K562 (cell line): ENCODE data around the gene BEST3. TPM values are rescaled to one million over a fixed set of nuclear protein-coding genes. Genes with fewer than 3 reads are reported as not detected.
A peak's percentile ranks its signal among the peaks of the same experiment; 100 is the strongest.

Experiments used
- HNRNPH1 ChIP-seq: fragments of 200-400 bp; formaldehyde crosslinking; optimal IDR thresholded peaks from 2 replicates; pipeline ENCODE3; 2017; ENCODE audit warnings: low read depth, mild to moderate bottlenecking, low read length, moderate library complexity
- RAD51 ChIP-seq: fragments of 450-650 bp; IDR thresholded peaks from 2 replicates; pipeline ENCODE4 v1.7.1; 2016; ENCODE audit warnings: low read depth, mild to moderate bottlenecking, borderline replicate concordance
- SMAD2 ChIP-seq: fragments of 150-350 bp; IDR thresholded peaks from 2 replicates; pipeline ENCODE4 v1.6.1; 2014; ENCODE audit warnings: low read depth, mild to moderate bottlenecking, low read length
- TAL1 ChIP-seq: fragments of 450-650 bp; IDR thresholded peaks from 2 replicates; pipeline ENCODE4 v1.6.1; 2016; ENCODE audit warnings: mild to moderate bottlenecking
- TEAD2 ChIP-seq: fragments of 450-650 bp; IDR thresholded peaks from 2 replicates; pipeline ENCODE4 v1.6.1; 2016; ENCODE audit warnings: missing genetic modification characterization, control low read depth, missing compliant biosample characterization
- ZNF133 ChIP-seq: fragments of 250-450 bp; sonication (Bioruptor Pico); IDR thresholded peaks from 2 replicates; pipeline ENCODE4 v1.4.0; 2020; ENCODE audit warnings: mild to moderate bottlenecking
- ZNF785 ChIP-seq: fragments of 250-450 bp; sonication (Bioruptor Pico); IDR thresholded peaks from 2 replicates; pipeline ENCODE4 v1.4.0; 2020; ENCODE audit warnings: mild to moderate bottlenecking
- polyA plus RNA-seq, 8 experiments: library from polyadenylated mRNA; depleted of rRNA in 4 of 8; stranded (reverse) in 5 of 8; unstranded in 3 of 8; fragments of >200 nt; fragmentation: Nextera tagmentation in 2 of 8; fragmentation: Illumina TruSeq in 1 of 8; extraction: Ambion mirVana in 2 of 8; extraction: Trizol in 1 of 8; gene quantifications; 2 replicates each; pipeline versions ENCODE4 v1.2.1 to v1.2.3, GENCODE V29; 2011 to 2014; ENCODE audit warnings: inconsistent platforms in 1 of 8, missing spikeins in 1 of 8
- total RNA-seq, 7 experiments: library from RNA; depleted of rRNA in 6 of 7; stranded (reverse); fragments of >200 nt in 6 of 7; fragmentation: Illumina TruSeq in 2 of 7; extraction: Trizol in 2 of 7; gene quantifications; 2 replicates each; pipeline versions ENCODE4 v1.2.1 to v1.2.3, GENCODE V29; 2011 to 2021; ENCODE audit warnings: low replicate concordance in 1 of 7
- TF ChIP-seq, protein P1 (sequence below), 2 experiments: fragments of 450-650 bp; formaldehyde crosslinking in 1 of 2; IDR thresholded peaks; 2 replicates each; pipeline versions ENCODE4 v1.4.0 to v1.6.1; 2014 to 2020; ENCODE audit warnings: mild to moderate bottlenecking in 2 of 2, borderline replicate concordance in 1 of 2, low read depth in 1 of 2
- TF ChIP-seq, protein P2 (sequence below): fragments of 250-450 bp; sonication (Bioruptor Pico); IDR thresholded peaks from 2 replicates; pipeline ENCODE4 v1.5.0; 2021; ENCODE audit warnings: mild to moderate bottlenecking, moderate library complexity
- TF ChIP-seq, protein P3 (sequence below): fragments of 250-450 bp; sonication (Bioruptor Pico); IDR thresholded peaks from 2 replicates; pipeline ENCODE4 v1.8.0; 2022; ENCODE audit warnings: inconsistent platforms, mild to moderate bottlenecking, moderate library complexity, borderline replicate concordance
- TF ChIP-seq, protein P4 (sequence below), 3 experiments: fragments of 200-800 bp in 1 of 3; fragments of 250-450 bp in 1 of 3; fragments of 450-650 bp in 1 of 3; sonication (Bioruptor Pico) in 1 of 3; sonication (Bioruptor generic) in 1 of 3; formaldehyde crosslinking in 1 of 3; IDR thresholded peaks; 2 replicates each; pipeline versions ENCODE4 v1.6.1 to v1.8.0; 2016 to 2022; ENCODE audit warnings: mild to moderate bottlenecking in 2 of 3, missing genetic modification characterization in 2 of 3, missing compliant biosample characterization in 1 of 3, moderate library complexity in 1 of 3

The BEST3 gene
- total and polyA plus RNA-seq, 9 of the 15 experiments (the other 6 are each of a cell fraction or from before 2014, with no cell fraction given): 0.15 TPM; not detected in 8

DNA sequence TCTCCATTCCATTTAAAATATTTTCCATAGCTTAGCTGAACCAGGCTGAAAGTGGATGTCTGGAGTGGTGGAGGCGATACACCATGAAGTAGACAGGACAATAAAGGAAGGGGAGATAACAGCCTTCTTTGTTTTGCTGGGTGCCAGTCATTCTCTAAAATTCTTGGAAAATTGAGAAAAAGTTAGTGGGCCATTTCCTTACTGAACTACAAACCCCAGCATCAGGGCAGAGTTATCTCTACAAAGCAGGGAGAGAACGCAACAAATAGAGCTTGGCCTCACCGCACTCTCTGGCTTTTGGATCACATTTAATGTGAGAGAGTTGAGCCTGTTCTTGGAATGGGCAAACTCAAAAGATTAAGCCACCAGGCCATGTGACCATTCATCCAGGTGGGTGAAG, 47.2 kb downstream of the BEST3 start (continued):
- TF ChIP-seq, protein P1, sequence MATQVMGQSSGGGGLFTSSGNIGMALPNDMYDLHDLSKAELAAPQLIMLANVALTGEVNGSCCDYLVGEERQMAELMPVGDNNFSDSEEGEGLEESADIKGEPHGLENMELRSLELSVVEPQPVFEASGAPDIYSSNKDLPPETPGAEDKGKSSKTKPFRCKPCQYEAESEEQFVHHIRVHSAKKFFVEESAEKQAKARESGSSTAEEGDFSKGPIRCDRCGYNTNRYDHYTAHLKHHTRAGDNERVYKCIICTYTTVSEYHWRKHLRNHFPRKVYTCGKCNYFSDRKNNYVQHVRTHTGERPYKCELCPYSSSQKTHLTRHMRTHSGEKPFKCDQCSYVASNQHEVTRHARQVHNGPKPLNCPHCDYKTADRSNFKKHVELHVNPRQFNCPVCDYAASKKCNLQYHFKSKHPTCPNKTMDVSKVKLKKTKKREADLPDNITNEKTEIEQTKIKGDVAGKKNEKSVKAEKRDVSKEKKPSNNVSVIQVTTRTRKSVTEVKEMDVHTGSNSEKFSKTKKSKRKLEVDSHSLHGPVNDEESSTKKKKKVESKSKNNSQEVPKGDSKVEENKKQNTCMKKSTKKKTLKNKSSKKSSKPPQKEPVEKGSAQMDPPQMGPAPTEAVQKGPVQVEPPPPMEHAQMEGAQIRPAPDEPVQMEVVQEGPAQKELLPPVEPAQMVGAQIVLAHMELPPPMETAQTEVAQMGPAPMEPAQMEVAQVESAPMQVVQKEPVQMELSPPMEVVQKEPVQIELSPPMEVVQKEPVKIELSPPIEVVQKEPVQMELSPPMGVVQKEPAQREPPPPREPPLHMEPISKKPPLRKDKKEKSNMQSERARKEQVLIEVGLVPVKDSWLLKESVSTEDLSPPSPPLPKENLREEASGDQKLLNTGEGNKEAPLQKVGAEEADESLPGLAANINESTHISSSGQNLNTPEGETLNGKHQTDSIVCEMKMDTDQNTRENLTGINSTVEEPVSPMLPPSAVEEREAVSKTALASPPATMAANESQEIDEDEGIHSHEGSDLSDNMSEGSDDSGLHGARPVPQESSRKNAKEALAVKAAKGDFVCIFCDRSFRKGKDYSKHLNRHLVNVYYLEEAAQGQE (IDR thresholded peaks at IDR 0.05; ENCODE audit: borderline replicate concordance): no peak
- TF ChIP-seq, protein P1 (CRISPR knock-in tag; IDR thresholded peaks at IDR 0.05; ENCODE audit: low read depth): no peak
- TF ChIP-seq, protein P2, sequence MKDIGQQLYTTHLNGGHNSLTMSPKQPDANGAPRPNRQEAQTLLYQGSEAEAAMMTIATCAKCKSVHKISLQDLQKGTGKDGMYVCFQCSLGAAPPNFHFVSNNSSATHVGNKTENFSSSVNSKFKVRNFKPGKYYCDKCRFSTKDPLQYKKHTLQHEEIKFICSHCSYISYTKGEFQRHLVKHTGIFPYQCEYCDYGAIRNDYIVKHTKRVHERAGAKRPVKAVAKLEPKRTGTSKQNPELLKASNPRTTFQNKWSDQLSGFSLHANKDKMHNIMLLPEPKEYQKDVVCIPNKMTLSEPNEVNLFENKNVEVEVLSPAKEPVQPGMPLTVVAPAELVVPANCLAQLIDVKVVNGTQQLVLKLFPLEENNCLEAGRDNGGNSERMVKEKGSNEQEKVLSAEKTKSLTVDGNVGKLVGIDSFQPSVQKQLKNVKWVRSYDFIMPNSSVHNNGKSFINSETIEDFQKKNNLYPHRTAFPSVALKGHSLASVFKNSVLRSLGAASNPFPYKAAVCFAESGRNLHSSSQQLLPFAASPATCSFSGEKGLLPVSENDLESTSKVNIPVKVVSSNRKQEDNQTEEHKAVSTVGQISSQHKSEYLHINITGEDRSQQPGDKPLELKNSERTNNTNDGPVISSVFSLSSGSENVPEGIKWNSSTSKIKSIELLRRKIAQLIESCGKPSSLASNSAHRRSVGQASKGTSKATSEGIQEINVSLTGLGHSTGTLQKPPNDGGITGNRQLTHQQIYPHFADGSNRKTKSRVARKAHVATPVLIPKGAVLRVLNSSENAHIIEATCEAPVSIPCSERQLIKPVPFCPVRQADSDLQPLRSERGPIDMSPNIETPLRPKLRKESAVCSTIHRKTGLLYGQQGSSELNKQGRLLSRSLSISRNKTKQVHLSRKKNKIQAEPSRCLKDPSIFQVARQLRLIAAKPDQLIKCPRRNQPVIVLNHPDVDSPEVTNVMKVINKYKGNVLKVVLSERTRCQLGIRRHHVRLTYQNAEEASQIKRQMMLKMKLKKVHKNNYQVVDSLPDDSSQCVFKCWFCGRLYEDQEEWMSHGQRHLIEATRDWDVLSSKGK (CRISPR knock-in tag): no peak
- TF ChIP-seq ZNF133 (CRISPR knock-in tag) (no peak), HNRNPH1 (no peak), RAD51 (no peak; the same call in 1 of the 2 replicates), TEAD2 (no peak), SMAD2 (no peak), TAL1 (peak; percentile 33; the same call in 1 of the 2 replicates), ZNF785 (no peak)
- TF ChIP-seq, protein P3, sequence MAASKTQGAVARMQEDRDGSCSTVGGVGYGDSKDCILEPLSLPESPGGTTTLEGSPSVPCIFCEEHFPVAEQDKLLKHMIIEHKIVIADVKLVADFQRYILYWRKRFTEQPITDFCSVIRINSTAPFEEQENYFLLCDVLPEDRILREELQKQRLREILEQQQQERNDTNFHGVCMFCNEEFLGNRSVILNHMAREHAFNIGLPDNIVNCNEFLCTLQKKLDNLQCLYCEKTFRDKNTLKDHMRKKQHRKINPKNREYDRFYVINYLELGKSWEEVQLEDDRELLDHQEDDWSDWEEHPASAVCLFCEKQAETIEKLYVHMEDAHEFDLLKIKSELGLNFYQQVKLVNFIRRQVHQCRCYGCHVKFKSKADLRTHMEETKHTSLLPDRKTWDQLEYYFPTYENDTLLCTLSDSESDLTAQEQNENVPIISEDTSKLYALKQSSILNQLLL (CRISPR knock-in tag): no peak
- TF ChIP-seq, protein P4, sequence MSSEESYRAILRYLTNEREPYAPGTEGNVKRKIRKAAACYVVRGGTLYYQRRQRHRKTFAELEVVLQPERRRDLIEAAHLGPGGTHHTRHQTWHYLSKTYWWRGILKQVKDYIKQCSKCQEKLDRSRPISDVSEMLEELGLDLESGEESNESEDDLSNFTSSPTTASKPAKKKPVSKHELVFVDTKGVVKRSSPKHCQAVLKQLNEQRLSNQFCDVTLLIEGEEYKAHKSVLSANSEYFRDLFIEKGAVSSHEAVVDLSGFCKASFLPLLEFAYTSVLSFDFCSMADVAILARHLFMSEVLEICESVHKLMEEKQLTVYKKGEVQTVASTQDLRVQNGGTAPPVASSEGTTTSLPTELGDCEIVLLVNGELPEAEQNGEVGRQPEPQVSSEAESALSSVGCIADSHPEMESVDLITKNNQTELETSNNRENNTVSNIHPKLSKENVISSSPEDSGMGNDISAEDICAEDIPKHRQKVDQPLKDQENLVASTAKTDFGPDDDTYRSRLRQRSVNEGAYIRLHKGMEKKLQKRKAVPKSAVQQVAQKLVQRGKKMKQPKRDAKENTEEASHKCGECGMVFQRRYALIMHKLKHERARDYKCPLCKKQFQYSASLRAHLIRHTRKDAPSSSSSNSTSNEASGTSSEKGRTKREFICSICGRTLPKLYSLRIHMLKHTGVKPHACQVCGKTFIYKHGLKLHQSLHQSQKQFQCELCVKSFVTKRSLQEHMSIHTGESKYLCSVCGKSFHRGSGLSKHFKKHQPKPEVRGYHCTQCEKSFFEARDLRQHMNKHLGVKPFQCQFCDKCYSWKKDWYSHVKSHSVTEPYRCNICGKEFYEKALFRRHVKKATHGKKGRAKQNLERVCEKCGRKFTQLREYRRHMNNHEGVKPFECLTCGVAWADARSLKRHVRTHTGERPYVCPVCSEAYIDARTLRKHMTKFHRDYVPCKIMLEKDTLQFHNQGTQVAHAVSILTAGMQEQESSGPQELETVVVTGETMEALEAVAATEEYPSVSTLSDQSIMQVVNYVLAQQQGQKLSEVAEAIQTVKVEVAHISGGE (CRISPR knock-in tag; IDR thresholded peaks at IDR 0.05): no peak
